Stimulated activated CD8-positive, alpha-beta memory T cell treated with anti-CD3 and anti-CD28 coated beads, Interleukin-4, amount 100 ng/mL, for 4 hours (primary cell): ENCODE results near the gene HIRA.
"Not testable (repeated sequence)": the region's sequence is repeated elsewhere in the genome, so short reads cannot be mapped to it uniquely, and the experiment has no call there.

ENCODE experiments used
- DNase-seq, 2 donors: peaks; one replicate each; pipeline ENCODE4 v3.0.0-alpha.2; 2020; ENCODE audit warnings: low read depth in 2 of 2, low spot score in 1 of 2

HIRA gene

GRCh38 chr22:19445279-19445982 lies 13.9 kb upstream of the HIRA start:
- not testable (repeated sequence) for DNase-seq

- DNase-seq, result no peak
These were observed 12.1 kb upstream of the HIRA start for GRCh38 chr22:19443544-19444211.

GRCh38 chr22:19442166-19442565 lies 10.6 kb upstream of the HIRA start:
- DNase-seq, result no peak

- DNase-seq, result no peak
These were observed 9.1 kb upstream of the HIRA start for GRCh38 chr22:19440411-19441195.

GRCh38 chr22:19438298-19438697 lies 6.8 kb upstream of the HIRA start:
- DNase-seq, result no peak

GRCh38 chr22:19436444-19437161 lies 5.1 kb upstream of the HIRA start:
- not testable (repeated sequence) for DNase-seq

- no peak for DNase-seq
These were observed 3.5 kb upstream of the HIRA start for GRCh38 chr22:19434829-19435580.

GRCh38 chr22:19434401-19434800 lies 2.9 kb upstream of the HIRA start:
- DNase-seq, result no peak

- peak; percentile 65 to 84 for DNase-seq
These were observed 759 bp upstream of the HIRA start, which contains the start of gene MRPL40 for GRCh38 chr22:19432133-19432851. MRPL40 (plus strand) TSS chr22:19432545; CDS start chr22:19432555, 10 bp downstream.

GRCh38 chr22:19430890-19431541 lies 517 bp downstream of the HIRA start:
- no peak for DNase-seq

- no peak for DNase-seq
These were observed 1.3 kb downstream of the HIRA start for GRCh38 chr22:19429950-19430889.

GRCh38 chr22:19424186-19424500 lies 7.4 kb downstream of the HIRA start:
- DNase-seq, result no peak

- DNase-seq, result no peak
These were observed 8.9 kb downstream of the HIRA start for GRCh38 chr22:19422440-19423301.

GRCh38 chr22:19420321-19420720 lies 11.2 kb downstream of the HIRA start:
- no peak for DNase-seq

GRCh38 chr22:19419464-19420178 lies 11.9 kb downstream of the HIRA start:
- DNase-seq, result no peak

GRCh38 chr22:19419086-19419463 lies 12.5 kb downstream of the HIRA start:
- DNase-seq, result no peak

- no peak for DNase-seq
These were observed 18.6 kb downstream of the HIRA start for GRCh38 chr22:19412923-19413322.
